MG63 (cell line): Measurements from ENCODE around the gene OGDH. TPM values are rescaled to one million over a fixed set of nuclear protein-coding genes. Genes with fewer than 3 reads are reported as not detected.

Experiments used
- DNase-seq: peaks from one replicate; pipeline ENCODE4 v3.0.0-alpha.2; 2020
- H3K27me3 ChIP-seq: fragments of 250-450 bp; sonication (Bioruptor Pico); 2 replicates; pipeline ENCODE4 v1.5.1; 2020; ENCODE audit warnings: mild to moderate bottlenecking, moderate library complexity
- H3K36me3 ChIP-seq: fragments of 250-450 bp; sonication (Bioruptor Pico); 2 replicates; pipeline ENCODE4 v1.5.1; 2020; ENCODE audit warnings: mild to moderate bottlenecking, moderate library complexity
- H3K4me3 ChIP-seq: fragments of 250-450 bp; sonication (Bioruptor Pico); 2 replicates; pipeline ENCODE4 v1.5.1; 2020; ENCODE audit warnings: mild to moderate bottlenecking, moderate library complexity
- H3K9me3 ChIP-seq: fragments of 250-450 bp; sonication (Bioruptor Pico); 2 replicates; pipeline ENCODE4 v1.5.1; 2020; ENCODE audit warnings: mild to moderate bottlenecking, moderate library complexity
- total RNA-seq: library from RNA; depleted of rRNA; stranded (reverse); fragments of >200 nt; shearing (Covaris generic); gene quantifications from 2 replicates; pipeline ENCODE4 v1.2.3, GENCODE V29; 2014; ENCODE audit warnings: low replicate concordance; rRNA removed

The OGDH gene
- total RNA-seq, 1 experiment from 2014 or later: 54.0 TPM

DNA sequence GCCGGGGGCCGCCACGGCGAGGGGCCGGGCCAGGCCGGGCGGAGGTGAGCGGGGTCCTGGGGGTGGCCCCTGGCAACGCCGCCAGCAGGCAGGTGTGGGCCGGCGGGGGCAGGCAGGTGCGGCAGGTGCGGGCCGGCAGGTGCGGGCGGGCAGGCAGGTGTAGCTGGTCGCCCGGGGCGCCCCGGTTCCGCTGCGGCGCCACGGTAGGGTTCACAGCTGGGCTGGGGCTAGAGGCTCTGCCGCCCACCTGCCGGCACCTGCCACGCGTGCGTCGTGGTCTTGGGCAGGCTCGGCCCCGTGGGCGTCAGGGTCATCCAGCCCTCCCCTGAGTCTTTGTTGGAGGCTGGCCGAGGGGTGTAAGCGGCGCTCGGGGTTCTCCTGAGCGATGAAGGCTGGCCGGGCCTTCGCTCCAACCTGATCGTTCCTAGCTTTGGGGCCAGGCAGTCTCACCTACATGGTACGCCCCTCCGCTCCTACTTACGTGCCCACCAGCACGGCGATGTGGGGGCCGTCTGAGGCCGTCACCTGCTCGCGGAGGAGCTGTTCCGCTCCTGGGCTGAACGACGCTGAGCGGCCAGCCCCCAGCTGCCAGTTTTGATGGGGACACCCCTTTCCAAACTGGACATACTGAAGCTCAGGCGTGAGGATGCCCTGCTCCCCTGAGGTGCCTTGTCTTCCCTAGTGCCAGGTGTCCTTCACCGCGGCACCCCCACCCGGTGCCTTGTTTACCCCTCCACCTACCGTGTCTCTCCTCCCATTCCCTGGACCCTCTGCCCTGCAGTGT is 142.7 kb downstream of the OGDH start:
- H3K9me3 ChIP-seq: no peaks in the 10 kb centered on the region
- H3K4me3 ChIP-seq: peak overlapping the region; percentile 61
- no peak for DNase-seq
- H3K36me3 ChIP-seq: peaks cover 15% of the 10 kb centered on the region
- no peaks in the 10 kb centered on the region for H3K27me3 ChIP-seq

DNA sequence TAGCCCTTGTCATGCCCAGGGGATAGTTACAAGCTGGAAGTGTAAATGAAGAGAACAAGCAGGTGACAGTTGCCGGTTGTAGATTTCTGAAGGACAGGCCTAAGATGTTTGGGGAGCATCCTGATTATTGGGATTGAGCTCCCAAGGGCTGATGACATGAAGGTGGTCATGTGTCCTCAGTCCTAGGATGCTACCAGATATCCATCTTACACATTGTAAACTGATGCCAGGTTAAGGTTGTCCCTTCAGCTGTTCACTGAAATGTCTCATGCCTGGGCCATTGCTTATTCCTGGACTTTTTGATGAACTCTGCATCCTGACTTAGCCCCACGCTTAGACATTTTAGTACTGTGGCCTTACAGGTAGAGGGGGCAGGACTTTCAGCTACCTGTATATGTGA is 143.6 kb downstream of the OGDH start:
- H3K9me3 ChIP-seq: no peaks in the 10 kb centered on the region
- no peak for DNase-seq
- no peak overlapping the region for H3K4me3 ChIP-seq
- H3K27me3 ChIP-seq: no peaks in the 10 kb centered on the region
- H3K36me3 ChIP-seq: peaks cover 15% of the 10 kb centered on the region

DNA sequence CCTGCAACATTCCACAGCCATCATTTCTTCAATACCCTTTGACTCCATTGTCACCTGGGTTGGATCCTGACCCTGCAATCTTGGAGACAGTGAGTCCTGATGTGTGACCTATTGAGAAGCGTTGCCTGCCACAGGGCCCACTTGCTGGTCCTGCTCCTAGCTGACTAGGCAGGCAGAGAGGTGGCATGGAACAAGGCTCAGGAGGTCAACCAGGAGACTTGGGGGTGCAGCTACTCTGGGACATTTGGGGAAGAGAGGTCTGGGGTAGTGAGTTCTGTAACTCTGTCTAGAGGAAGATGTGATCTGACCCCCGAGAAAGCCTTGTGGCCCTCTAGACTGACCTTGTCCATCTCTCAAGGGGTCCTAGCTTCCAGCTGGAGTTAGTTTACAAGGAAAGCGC is 144.0 kb downstream of the OGDH start:
- no peak for DNase-seq
- H3K27me3 ChIP-seq: no peaks in the 10 kb centered on the region
- no peak overlapping the region for H3K4me3 ChIP-seq
- no peaks in the 10 kb centered on the region for H3K9me3 ChIP-seq
- H3K36me3 ChIP-seq: peaks cover 15% of the 10 kb centered on the region

DNA sequence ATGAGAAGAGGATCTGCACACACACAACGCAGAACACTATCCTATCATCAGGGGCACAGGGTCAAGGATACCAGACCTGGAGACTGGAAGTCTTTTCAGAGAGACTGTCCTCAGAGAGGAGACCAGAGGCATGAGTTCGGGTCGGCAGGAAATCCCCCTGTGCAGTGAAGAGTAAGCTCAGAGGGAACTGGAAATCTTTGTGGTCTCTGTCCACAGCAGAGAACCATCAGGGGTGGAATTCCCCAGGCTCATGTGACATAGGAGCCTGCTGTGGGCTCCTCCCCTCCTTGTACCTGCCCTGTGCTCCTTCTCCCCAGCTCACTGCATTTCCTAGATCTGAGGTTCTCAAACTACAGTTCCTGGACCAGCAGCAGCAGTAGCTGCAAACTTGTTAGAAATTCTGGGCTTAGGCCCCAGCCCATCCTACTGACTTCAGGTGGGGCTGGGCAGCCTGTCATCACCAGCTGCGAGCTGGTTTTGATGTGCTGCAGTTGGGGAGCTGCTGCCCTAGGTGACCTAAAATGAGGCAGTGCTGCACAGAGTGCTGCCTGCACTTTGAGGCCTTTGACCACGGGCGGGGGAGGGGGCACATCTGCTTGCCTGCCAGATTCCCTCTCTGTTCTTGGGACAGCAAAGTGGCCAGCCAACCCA is 144.6 kb downstream of the OGDH start:
- H3K36me3 ChIP-seq: peaks cover 15% of the 10 kb centered on the region
- no peak for DNase-seq
- H3K4me3 ChIP-seq: no peak overlapping the region
- H3K27me3 ChIP-seq: no peaks in the 10 kb centered on the region
- no peaks in the 10 kb centered on the region for H3K9me3 ChIP-seq

DNA sequence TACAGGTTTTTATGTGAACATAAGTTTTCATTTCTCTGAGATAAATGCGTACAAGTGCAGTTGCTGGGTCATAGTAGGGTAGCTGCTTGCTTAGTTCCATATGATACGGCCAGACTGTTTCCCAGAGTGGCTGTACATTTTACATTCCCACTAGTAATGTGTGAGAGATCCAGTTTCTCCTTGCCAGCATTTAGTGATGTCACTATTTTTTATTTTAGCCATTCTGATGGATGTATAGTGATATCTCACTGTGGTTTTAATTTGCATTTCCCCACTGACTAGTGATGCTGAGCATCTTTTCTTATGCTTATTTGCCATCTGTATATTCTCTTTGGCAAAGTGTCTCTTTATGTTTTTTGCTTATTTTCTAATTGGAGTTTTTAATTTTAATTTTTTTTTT is 146.4 kb downstream of the OGDH start:
- Histone ChIP-seq H3K4me3 (no peak overlapping the region), H3K36me3 (peaks cover 19% of the 10 kb centered on the region), H3K9me3 (no peaks in the 10 kb centered on the region), H3K27me3 (no peaks in the 10 kb centered on the region)
- no peak for DNase-seq

DNA sequence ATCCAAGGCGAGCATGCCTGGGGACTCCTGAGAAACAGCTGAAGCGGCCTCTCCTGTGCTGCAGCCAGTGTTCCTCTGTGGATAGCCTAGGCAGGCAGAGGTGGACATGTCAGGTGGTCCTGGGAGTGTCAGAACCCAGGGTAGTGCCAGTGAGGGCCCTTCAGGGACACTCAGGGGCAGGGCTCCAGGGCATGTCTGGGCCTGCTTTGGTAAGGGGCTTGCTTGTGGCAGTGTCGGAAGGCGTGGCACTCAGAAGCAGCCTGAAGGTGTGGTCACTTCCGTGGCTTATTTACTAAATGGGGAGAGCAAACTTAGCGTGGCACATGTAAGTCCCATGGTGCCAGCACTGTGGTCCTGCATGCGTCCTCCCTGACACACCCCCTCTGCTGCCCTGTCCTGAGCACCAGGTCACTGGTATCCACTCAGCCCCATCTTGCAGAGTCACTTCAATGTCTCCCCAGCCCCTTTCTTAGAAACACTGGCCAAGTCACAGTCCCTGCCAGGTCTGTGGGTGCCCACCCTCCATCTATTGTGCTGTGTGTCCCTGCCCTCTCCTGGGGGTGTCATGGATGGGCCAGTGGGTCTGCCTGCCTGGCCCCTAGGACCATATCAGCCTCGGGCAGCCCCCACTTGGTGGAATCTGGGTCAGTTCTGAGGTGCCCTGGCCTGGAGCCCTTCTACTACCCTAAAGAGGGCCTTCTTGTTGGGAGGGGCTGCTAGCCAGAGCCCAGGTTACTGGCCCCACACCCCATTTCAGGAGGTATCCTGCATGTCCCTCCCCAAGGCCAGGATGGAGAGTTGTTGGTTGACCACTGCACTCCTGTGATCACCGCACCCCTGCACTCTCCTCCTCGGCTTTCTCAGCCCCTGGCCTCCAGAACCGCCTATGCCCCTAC is 148.6 kb downstream of the OGDH start:
- Histone ChIP-seq H3K9me3 (no peaks in the 10 kb centered on the region), H3K27me3 (no peaks in the 10 kb centered on the region), H3K4me3 (no peak overlapping the region), H3K36me3 (peaks cover 18% of the 10 kb centered on the region)
- no peak for DNase-seq

DNA sequence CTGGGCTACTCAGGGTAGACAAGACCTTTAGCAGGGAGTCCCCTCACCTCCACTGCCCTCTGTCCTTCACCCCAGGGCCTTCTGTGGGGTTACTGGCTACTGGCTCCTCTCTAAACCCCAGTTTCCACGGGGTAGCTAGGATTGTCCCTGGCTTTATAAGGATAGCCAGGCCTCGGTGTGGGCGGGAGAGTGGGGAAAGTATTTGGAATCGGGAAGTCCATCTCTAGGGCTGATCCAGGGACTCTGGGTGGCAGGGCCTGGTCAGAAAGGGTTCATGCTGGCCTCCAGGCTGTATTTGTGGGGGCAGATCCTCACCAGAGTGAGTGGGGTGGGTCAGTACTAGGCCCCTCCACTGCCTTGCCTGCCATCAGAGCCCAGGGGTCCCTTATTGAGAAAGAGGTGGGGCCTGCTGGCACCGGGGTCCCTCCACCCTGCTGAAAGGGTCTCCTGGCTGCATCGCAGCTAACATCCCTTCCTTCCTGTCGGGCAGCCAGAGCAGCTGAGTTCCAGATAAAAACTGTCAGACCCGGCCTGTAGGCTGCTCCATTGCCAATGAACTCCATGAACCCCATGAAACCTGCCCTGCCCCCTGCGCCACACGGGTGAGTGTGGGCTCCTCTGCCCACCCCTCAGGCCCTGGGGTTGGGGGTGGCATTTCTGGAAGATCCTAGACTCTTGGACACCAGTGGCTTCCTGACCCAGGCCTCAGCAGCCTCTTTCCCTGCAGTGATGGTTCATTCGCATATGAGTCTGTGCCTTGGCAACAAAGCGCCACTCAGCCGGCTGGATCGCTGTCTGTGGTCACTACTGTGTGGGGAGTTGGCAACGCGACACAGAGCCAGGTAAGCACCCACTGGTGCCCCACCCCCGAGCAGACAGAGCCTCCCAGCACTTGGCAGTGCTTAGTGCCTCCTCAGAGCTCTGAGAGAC is 149.5 kb downstream of the OGDH start:
- no peak for DNase-seq
- Histone ChIP-seq H3K9me3 (no peaks in the 10 kb centered on the region), H3K36me3 (peaks cover 9% of the 10 kb centered on the region; the same call in 1 of the 2 replicates), H3K27me3 (no peaks in the 10 kb centered on the region), H3K4me3 (no peak overlapping the region)

DNA sequence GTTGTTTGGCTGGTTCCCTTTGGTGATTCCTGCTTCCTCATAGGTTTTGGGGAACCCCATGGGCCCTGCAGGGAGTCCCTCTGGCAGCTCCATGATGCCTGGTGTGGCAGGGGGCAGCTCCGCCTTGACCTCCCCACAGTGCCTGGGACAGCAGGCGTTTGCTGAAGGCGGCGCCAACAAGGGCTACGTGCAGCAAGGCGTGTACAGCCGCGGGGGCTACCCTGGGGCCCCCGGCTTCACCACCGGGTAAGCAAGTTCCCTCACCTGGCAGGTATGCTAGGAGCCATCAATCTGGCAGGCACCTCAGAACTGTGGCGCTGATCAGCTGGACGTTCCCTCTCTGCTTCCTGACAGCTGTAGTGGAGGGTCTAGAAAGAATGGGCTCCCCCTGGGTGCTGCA is 150.5 kb downstream of the OGDH start:
- Histone ChIP-seq H3K27me3 (no peaks in the 10 kb centered on the region), H3K9me3 (no peaks in the 10 kb centered on the region), H3K36me3 (peaks cover 4% of the 10 kb centered on the region; the same call in 1 of the 2 replicates), H3K4me3 (no peak overlapping the region)
- DNase-seq: no peak

DNA sequence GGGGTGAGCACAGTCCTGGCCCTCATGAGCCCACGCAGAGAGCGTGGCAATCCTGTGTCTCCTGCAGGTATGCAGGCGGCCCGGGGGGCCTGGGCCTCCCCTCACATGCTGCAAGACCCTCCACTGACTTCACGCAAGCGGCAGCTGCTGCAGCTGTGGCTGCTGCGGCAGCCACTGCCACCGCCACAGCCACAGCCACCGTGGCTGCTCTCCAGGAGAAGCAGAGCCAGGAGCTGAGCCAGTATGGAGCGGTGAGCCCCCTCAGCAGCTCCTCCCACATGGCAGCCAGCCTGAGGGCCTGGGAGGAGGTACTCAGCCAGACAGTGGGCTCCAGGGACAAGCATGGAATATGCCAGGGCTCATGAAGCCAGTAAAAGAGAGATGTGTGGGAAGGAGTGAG is 150.9 kb downstream of the OGDH start:
- no peak overlapping the region for H3K4me3 ChIP-seq
- no peak for DNase-seq
- no peaks in the 10 kb centered on the region for H3K27me3 ChIP-seq
- peaks cover 5% of the 10 kb centered on the region; the same call in 1 of the 2 replicates for H3K36me3 ChIP-seq
- H3K9me3 ChIP-seq: no peaks in the 10 kb centered on the region

DNA sequence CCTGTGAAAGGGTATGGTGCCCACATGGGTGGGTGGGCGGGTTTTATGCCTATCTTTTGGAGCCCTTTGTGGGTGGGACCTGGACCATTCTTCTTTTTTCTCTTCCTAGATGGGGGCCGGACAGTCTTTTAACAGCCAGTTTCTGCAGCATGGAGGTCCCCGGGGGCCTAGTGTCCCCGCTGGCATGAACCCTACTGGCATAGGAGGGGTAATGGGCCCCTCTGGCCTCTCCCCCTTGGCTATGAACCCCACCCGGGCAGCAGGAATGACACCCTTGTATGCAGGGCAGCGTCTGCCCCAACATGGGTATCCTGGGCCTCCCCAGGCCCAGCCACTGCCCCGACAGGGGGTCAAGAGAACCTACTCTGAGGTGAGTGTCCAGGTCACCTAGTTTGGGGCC is 151.3 kb downstream of the OGDH start:
- Histone ChIP-seq H3K4me3 (no peak overlapping the region), H3K27me3 (no peaks in the 10 kb centered on the region), H3K36me3 (peaks cover 6% of the 10 kb centered on the region; the same call in 1 of the 2 replicates), H3K9me3 (no peaks in the 10 kb centered on the region)
- DNase-seq: no peak

Other genes starting within 250 kb of the OGDH start
- gene NUDCD3, start 116.0 kb upstream of the OGDH start, total RNA-seq: 23.1 and 32.8 TPM in 2 replicates
- 0.07 TPM in 1 of 2 replicates, not detected in the other for gene NPC1L1, start 65.3 kb upstream of the OGDH start, total RNA-seq
- gene DDX56, start 32.7 kb upstream of the OGDH start, total RNA-seq: 92.8 and 155 TPM in 2 replicates
- gene TMED4, start 24.4 kb upstream of the OGDH start, total RNA-seq: 113 and 152 TPM in 2 replicates
- 2.0 and 6.6 TPM in 2 replicates for gene ZMIZ2, start 142.2 kb downstream of the OGDH start, total RNA-seq
- gene PPIA, start 190.1 kb downstream of the OGDH start, total RNA-seq: 6,024 and 6,806 TPM in 2 replicates
- 352 and 425 TPM in 2 replicates for gene H2AZ2, start 241.5 kb downstream of the OGDH start, total RNA-seq